Stomach (tissue), 4 donors: Measurements from ENCODE around the gene KCNC1.

Source experiments
- EP300 ChIP-seq: sonication (generic); formaldehyde crosslinking; IDR thresholded peaks from one replicate; pipeline ENCODE4 v1.6.1; 2017; ENCODE audit warnings: antibody characterized with exemption
- POLR2A ChIP-seq, 4 donors: fragments of 450-650 bp; IDR thresholded peaks; one replicate each; pipeline ENCODE4 v1.6.1; 2016; ENCODE audit warnings: antibody characterized with exemption in 4 of 4, control low read depth in 2 of 4, mild to moderate bottlenecking in 1 of 4, moderate library complexity in 1 of 4
- POLR2AphosphoS5 ChIP-seq, 3 donors: sonication (generic); formaldehyde crosslinking; IDR thresholded peaks; one replicate each; pipeline ENCODE4 v1.6.1; 2016; ENCODE audit warnings: antibody characterized with exemption in 3 of 3
- TF ChIP-seq, protein P1 (sequence below), 7 experiments: fragments of 450-650 bp in 4 of 7; fragments of 200-600 bp in 3 of 7; sonication (generic) in 3 of 7; IDR thresholded peaks; one replicate each; pipeline ENCODE4 v1.5.1; 2016 to 2019; ENCODE audit warnings: antibody characterized with exemption in 7 of 7, control low read depth in 2 of 7, mild to moderate bottlenecking in 1 of 7

DNA sequence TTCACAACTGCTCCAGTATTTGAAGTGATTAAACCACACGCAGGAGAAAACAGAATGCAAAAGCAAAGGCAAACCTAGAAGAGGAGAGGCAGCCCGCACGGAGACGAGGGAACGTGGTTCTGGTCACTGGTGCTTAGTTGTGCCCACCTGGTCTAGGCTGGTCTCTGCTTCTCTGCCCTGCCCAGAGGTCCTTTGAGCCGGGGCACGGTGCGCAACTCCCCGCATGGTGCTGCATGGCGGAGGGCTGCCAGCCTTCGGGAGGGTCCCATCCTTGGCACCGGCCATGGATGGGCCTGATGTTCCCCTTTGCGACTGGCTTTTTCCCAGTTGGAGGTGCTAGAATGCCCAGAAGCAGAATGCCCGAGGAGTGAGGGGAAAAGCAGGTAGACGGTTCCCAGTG, 46.1 kb downstream of the KCNC1 start:
- TF ChIP-seq, protein P1, sequence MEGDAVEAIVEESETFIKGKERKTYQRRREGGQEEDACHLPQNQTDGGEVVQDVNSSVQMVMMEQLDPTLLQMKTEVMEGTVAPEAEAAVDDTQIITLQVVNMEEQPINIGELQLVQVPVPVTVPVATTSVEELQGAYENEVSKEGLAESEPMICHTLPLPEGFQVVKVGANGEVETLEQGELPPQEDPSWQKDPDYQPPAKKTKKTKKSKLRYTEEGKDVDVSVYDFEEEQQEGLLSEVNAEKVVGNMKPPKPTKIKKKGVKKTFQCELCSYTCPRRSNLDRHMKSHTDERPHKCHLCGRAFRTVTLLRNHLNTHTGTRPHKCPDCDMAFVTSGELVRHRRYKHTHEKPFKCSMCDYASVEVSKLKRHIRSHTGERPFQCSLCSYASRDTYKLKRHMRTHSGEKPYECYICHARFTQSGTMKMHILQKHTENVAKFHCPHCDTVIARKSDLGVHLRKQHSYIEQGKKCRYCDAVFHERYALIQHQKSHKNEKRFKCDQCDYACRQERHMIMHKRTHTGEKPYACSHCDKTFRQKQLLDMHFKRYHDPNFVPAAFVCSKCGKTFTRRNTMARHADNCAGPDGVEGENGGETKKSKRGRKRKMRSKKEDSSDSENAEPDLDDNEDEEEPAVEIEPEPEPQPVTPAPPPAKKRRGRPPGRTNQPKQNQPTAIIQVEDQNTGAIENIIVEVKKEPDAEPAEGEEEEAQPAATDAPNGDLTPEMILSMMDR (IDR thresholded peaks at IDR 0.05), result no peak
- no peak for TF ChIP-seq POLR2AphosphoS5 (IDR thresholded peaks at IDR 0.05)
- no peak for TF ChIP-seq EP300
- no peak for TF ChIP-seq POLR2A (IDR thresholded peaks at IDR 0.05)
